Peyer's patch (tissue), 4 donors: ENCODE measurements around the gene IL31RA. TPM values are rescaled to one million over a fixed set of nuclear protein-coding genes. Genes with fewer than 3 reads are reported as not detected.

ENCODE experiments used
- DNase-seq, 3 donors: peaks; one replicate each; pipeline ENCODE4 v3.0.0-alpha.2; 2017 to 2019
- H3K27ac ChIP-seq, 4 donors: fragments of 200-600 bp; sonication (generic); one replicate each; pipeline ENCODE4 v1.5.1; 2016 to 2019
- H3K27me3 ChIP-seq, 2 donors: fragments of 200-600 bp; sonication (generic); one replicate each; pipeline ENCODE4 v1.5.1; 2019
- H3K36me3 ChIP-seq, 3 donors: fragments of 200-600 bp; sonication (generic); one replicate each; pipeline ENCODE4 v1.5.1; 2016 to 2019
- H3K4me1 ChIP-seq, 4 donors: fragments of 200-600 bp; sonication (generic); one replicate each; pipeline ENCODE4 v1.5.1; 2016 to 2019
- H3K4me3 ChIP-seq, 4 donors: fragments of 200-600 bp; sonication (generic); 1 replicate in 3 of 4; 2 replicates in 1 of 4; pipeline ENCODE4 v1.5.1; 2016 to 2019; ENCODE audit warnings: mild to moderate bottlenecking in 1 of 4
- H3K9me3 ChIP-seq, 4 donors: fragments of 200-600 bp; sonication (generic); one replicate each; pipeline ENCODE4 v1.5.1; 2016 to 2019; ENCODE audit warnings: mild to moderate bottlenecking in 1 of 4
- CTCF ChIP-seq, 6 experiments: fragments of 450-650 bp in 4 of 6; fragments of 200-600 bp in 2 of 6; sonication (generic) in 1 of 6; IDR thresholded peaks; one replicate each; pipeline ENCODE4 v1.5.1; 2017 to 2019; ENCODE audit warnings: antibody characterized with exemption in 6 of 6, mild to moderate bottlenecking in 3 of 6, moderate library complexity in 1 of 6
- POLR2A ChIP-seq, 2 donors: fragments of 450-650 bp; IDR thresholded peaks; one replicate each; pipeline ENCODE4 v1.5.1; 2017; ENCODE audit warnings: antibody characterized with exemption in 2 of 2, mild to moderate bottlenecking in 2 of 2, moderate library complexity in 2 of 2
- total RNA-seq, 4 donors: library from RNA; depleted of rRNA; stranded (reverse); fragments of >200 nt; gene quantifications; one replicate each; pipeline ENCODE4 v1.1.0, GENCODE V29; 2016

The IL31RA gene
- total RNA-seq, 4 donors from 2014 or later: not detected

- no peak overlapping the region for H3K27ac ChIP-seq
- DNase-seq: no peak
- H3K27me3 ChIP-seq: no peaks in the 10 kb centered on the region
- no peaks in the 10 kb centered on the region for H3K9me3 ChIP-seq
- no peak for TF ChIP-seq POLR2A (IDR thresholded peaks at IDR 0.05)
- TF ChIP-seq CTCF (IDR thresholded peaks at IDR 0.05): no peak
- no peaks in the 10 kb centered on the region for H3K4me1 ChIP-seq
- H3K4me3 ChIP-seq: no peak overlapping the region
- H3K36me3 ChIP-seq: no peaks in the 10 kb centered on the region
Measured at GRCh38 chr5:55911784-55912653, 60.9 kb downstream of the IL31RA start.

- no peak for DNase-seq
- no peak for TF ChIP-seq POLR2A (IDR thresholded peaks at IDR 0.05)
- no peak for TF ChIP-seq CTCF (IDR thresholded peaks at IDR 0.05)
- Histone ChIP-seq H3K4me3 (no peak overlapping the region), H3K36me3 (no peaks in the 10 kb centered on the region), H3K4me1 (no peaks in the 10 kb centered on the region), H3K27ac (no peak overlapping the region), H3K27me3 (no peaks in the 10 kb centered on the region), H3K9me3 (no peaks in the 10 kb centered on the region)
Measured at GRCh38 chr5:55913466-55914413, 62.6 kb downstream of the IL31RA start.

GRCh38 chr5:55914971-55915370 is 63.8 kb downstream of the IL31RA start:
- Histone ChIP-seq H3K27ac (no peak overlapping the region), H3K36me3 (no peaks in the 10 kb centered on the region), H3K4me3 (no peak overlapping the region), H3K27me3 (no peaks in the 10 kb centered on the region), H3K4me1 (no peaks in the 10 kb centered on the region), H3K9me3 (no peaks in the 10 kb centered on the region)
- no peak for TF ChIP-seq POLR2A (IDR thresholded peaks at IDR 0.05)
- no peak for TF ChIP-seq CTCF (IDR thresholded peaks at IDR 0.05)
- DNase-seq: no peak

GRCh38 chr5:55915783-55916182 is 64.6 kb downstream of the IL31RA start:
- Histone ChIP-seq H3K27me3 (no peaks in the 10 kb centered on the region), H3K4me1 (no peaks in the 10 kb centered on the region), H3K36me3 (no peaks in the 10 kb centered on the region), H3K27ac (no peak overlapping the region), H3K4me3 (no peak overlapping the region), H3K9me3 (no peaks in the 10 kb centered on the region)
- DNase-seq: no peak
- TF ChIP-seq CTCF (IDR thresholded peaks at IDR 0.05) (no peak), POLR2A (IDR thresholded peaks at IDR 0.05) (no peak)

- no peak overlapping the region for H3K4me3 ChIP-seq
- TF ChIP-seq CTCF (IDR thresholded peaks at IDR 0.05) (no peak), POLR2A (IDR thresholded peaks at IDR 0.05) (no peak)
- no peaks in the 10 kb centered on the region for H3K27me3 ChIP-seq
- no peak overlapping the region for H3K27ac ChIP-seq
- H3K9me3 ChIP-seq: no peaks in the 10 kb centered on the region
- H3K36me3 ChIP-seq: no peaks in the 10 kb centered on the region
- H3K4me1 ChIP-seq: no peaks in the 10 kb centered on the region
- DNase-seq: no peak
Measured at GRCh38 chr5:55916986-55917385, 65.8 kb downstream of the IL31RA start.
